ENCODE data around the gene MINDY1.

GRCh38 chr1:150995460-150995859, 11.2 kb downstream of the MINDY1 start:
- no peak for TF ChIP-seq EZH2phosphoT487 (IDR thresholded peaks at IDR 0.05; ENCODE audit: low read length)
- TF ChIP-seq, protein P1, sequence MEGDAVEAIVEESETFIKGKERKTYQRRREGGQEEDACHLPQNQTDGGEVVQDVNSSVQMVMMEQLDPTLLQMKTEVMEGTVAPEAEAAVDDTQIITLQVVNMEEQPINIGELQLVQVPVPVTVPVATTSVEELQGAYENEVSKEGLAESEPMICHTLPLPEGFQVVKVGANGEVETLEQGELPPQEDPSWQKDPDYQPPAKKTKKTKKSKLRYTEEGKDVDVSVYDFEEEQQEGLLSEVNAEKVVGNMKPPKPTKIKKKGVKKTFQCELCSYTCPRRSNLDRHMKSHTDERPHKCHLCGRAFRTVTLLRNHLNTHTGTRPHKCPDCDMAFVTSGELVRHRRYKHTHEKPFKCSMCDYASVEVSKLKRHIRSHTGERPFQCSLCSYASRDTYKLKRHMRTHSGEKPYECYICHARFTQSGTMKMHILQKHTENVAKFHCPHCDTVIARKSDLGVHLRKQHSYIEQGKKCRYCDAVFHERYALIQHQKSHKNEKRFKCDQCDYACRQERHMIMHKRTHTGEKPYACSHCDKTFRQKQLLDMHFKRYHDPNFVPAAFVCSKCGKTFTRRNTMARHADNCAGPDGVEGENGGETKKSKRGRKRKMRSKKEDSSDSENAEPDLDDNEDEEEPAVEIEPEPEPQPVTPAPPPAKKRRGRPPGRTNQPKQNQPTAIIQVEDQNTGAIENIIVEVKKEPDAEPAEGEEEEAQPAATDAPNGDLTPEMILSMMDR (IDR thresholded peaks at IDR 0.05; ENCODE audit: low read length): no peak
- TF ChIP-seq EZH2 (optimal IDR thresholded peaks at IDR 0.05; ENCODE audit: low read depth, low read length): no peak

All from MM.1S (cell line).